SU-DHL-6 (cell line): ENCODE data around the gene BOC.

Experiments used
- H2AFZ ChIP-seq: fragments of 200-600 bp; sonication (generic); 2 replicates; pipeline ENCODE4 v1.6.1; 2014; ENCODE audit warnings: low read depth, mild to moderate bottlenecking, moderate library complexity, mixed read lengths, antibody characterized with exemption, low read length; ENCODE audit not compliant: severe bottlenecking
- H3F3A ChIP-seq: fragments of 200-600 bp; shearing (Covaris generic); 2 replicates; pipeline ENCODE4 v1.6.0; 2016; ENCODE audit warnings: antibody characterized with exemption, mild to moderate bottlenecking; ENCODE audit not compliant: insufficient read depth
- H3K27ac ChIP-seq: fragments of 200-600 bp; sonication (generic); 2 replicates; pipeline ENCODE4 v1.5.1; 2016; ENCODE audit warnings: low read depth, mild to moderate bottlenecking, low read length, moderate library complexity, mixed read lengths
- H3K27me3 ChIP-seq: fragments of 200-600 bp; sonication (generic), shearing (Covaris generic); 2 replicates; pipeline ENCODE4 v1.6.0; 2014; ENCODE audit warnings: mild to moderate bottlenecking, low read length
- H3K36me3 ChIP-seq: fragments of 200-600 bp; sonication (generic); 2 replicates; pipeline ENCODE4 v1.6.1; 2014; ENCODE audit warnings: mild to moderate bottlenecking, low read length, mixed read lengths
- H3K4me2 ChIP-seq: fragments of 300-600, 200-600 bp; shearing (Covaris generic), sonication (generic); 2 replicates; pipeline ENCODE4 v1.6.0; 2014; ENCODE audit warnings: low read length, low read depth, mild to moderate bottlenecking; ENCODE audit not compliant: poor library complexity, severe bottlenecking
- H3K4me3 ChIP-seq: fragments of 200-600 bp; sonication (generic); 2 replicates; pipeline ENCODE4 v1.5.1; 2014; ENCODE audit warnings: antibody characterized with exemption, low read length, mild to moderate bottlenecking, mixed read lengths; ENCODE audit not compliant: insufficient read depth, poor library complexity, severe bottlenecking
- H3K79me2 ChIP-seq: fragments of 200-600 bp; sonication (generic); 2 replicates; pipeline ENCODE4 v1.6.1; 2014; ENCODE audit warnings: mild to moderate bottlenecking, low read length, moderate library complexity; ENCODE audit not compliant: insufficient read depth
- H3K9ac ChIP-seq: fragments of 200-600 bp; sonication (generic); 2 replicates; pipeline ENCODE4 v1.7.0; 2014; ENCODE audit warnings: mild to moderate bottlenecking, low read length
- H3K9me2 ChIP-seq: fragments of 200-600 bp; sonication (generic); replicated peaks from 2 replicates; pipeline ENCODE4 v1.6.1; 2014; ENCODE audit warnings: low read length; ENCODE audit not compliant: insufficient read depth
- H3K9me3 ChIP-seq: fragments of 200-600 bp; sonication (generic); 2 replicates; pipeline ENCODE4 v1.6.1; 2014; ENCODE audit warnings: low read length, mixed read lengths; ENCODE audit not compliant: insufficient read depth
- H4K20me1 ChIP-seq: fragments of 200-600 bp; sonication (generic); 2 replicates; pipeline ENCODE4 v1.6.1; 2014; ENCODE audit warnings: low read depth, mild to moderate bottlenecking, antibody characterized with exemption, low read length, moderate library complexity, mixed read lengths
- CTCF ChIP-seq: fragments of 200-600 bp; sonication (generic); IDR thresholded peaks from one replicate; pipeline ENCODE4 v1.5.1; 2017; ENCODE audit warnings: antibody characterized with exemption, mild to moderate bottlenecking, low read length, moderate library complexity; ENCODE audit not compliant: insufficient read depth, poor library complexity, severe bottlenecking
- EZH2phosphoT487 ChIP-seq: fragments of 200-600 bp; sonication (generic), shearing (Covaris generic); conservative IDR thresholded peaks from 2 replicates; pipeline ENCODE4 v1.6.1; 2018; ENCODE audit warnings: mild to moderate bottlenecking, antibody characterized with exemption, low read length, moderate library complexity, mixed read lengths

BOC gene, protein sequence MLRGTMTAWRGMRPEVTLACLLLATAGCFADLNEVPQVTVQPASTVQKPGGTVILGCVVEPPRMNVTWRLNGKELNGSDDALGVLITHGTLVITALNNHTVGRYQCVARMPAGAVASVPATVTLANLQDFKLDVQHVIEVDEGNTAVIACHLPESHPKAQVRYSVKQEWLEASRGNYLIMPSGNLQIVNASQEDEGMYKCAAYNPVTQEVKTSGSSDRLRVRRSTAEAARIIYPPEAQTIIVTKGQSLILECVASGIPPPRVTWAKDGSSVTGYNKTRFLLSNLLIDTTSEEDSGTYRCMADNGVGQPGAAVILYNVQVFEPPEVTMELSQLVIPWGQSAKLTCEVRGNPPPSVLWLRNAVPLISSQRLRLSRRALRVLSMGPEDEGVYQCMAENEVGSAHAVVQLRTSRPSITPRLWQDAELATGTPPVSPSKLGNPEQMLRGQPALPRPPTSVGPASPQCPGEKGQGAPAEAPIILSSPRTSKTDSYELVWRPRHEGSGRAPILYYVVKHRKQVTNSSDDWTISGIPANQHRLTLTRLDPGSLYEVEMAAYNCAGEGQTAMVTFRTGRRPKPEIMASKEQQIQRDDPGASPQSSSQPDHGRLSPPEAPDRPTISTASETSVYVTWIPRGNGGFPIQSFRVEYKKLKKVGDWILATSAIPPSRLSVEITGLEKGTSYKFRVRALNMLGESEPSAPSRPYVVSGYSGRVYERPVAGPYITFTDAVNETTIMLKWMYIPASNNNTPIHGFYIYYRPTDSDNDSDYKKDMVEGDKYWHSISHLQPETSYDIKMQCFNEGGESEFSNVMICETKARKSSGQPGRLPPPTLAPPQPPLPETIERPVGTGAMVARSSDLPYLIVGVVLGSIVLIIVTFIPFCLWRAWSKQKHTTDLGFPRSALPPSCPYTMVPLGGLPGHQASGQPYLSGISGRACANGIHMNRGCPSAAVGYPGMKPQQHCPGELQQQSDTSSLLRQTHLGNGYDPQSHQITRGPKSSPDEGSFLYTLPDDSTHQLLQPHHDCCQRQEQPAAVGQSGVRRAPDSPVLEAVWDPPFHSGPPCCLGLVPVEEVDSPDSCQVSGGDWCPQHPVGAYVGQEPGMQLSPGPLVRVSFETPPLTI

DNA sequence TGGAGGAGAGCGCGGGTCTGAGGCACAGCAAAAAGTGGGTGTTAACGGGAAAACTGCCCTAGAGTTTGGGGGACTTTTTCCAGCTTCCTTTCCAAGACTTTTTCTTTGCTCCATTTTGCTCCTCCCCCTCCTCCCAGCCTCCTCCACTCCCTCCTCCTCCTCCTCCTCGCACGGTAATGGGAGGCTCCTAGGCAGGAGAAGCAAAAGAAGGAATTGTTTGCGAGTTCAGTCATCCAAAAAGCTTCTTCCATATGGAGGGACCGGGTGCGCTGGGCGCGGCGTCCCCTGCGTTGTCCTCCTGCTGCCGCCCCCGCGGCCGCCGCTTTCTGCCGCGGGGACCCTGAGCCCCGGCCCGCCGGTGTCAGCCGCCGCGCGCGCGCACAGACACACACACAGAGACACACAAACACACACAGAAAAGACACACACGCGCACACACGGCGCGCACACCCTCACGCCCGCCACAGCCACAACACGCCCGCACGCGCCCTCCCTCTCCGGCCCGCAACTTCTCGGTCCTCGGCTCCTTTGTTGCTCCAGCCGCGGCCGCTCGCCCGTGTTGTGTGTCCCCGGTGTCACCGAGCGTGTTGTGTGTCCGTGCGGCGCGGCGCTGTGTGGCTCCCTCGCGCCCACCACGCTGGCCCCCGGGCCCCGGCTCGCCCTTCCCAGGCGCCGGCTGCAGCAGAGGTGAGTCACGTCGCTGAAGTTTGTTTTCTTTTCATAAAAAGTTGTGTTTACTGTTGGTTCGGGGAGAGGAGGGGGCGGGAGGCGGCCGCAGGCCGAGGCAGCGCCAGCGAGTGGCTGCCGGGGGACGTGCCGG, at the start of gene BOC:
Gene BOC (plus strand): TSS at position 228 of the 820 bp plus-strand sequence. CDS start 38,246 bp downstream, outside the sequence.
- Histone ChIP-seq H3K9ac (no peak within 1 kb of the TSS), H3K4me2 (peak within 1 kb of the TSS; percentile 37), H3F3A (no peaks in the 10 kb centered on the region), H3K27ac (no peak within 1 kb of the TSS), H3K79me2 (no peaks in the 10 kb centered on the region), H3K36me3 (no peaks in the 10 kb centered on the region), H4K20me1 (no peaks in the 10 kb centered on the region), H3K9me3 (no peaks in the 10 kb centered on the region), H3K9me2 (no peaks in the 10 kb centered on the region), H3K27me3 (no peaks in the 10 kb centered on the region), H2AFZ (no peak within 1 kb of the TSS), H3K4me3 (no peak within 1 kb of the TSS)
- TF ChIP-seq CTCF (no peak), EZH2phosphoT487 (no peak)

- no peaks in the 10 kb centered on the region for H3K36me3 ChIP-seq
- H3K79me2 ChIP-seq = no peaks in the 10 kb centered on the region
- H3K4me3 ChIP-seq = no peak overlapping the region
- no peaks in the 10 kb centered on the region for H3K9me2 ChIP-seq
- H2AFZ ChIP-seq = no peak overlapping the region
- no peak for TF ChIP-seq EZH2phosphoT487
- H3K27me3 ChIP-seq = no peaks in the 10 kb centered on the region
- no peak overlapping the region for H3K4me2 ChIP-seq
- H3F3A ChIP-seq = no peaks in the 10 kb centered on the region
- no peaks in the 10 kb centered on the region for H4K20me1 ChIP-seq
- H3K9me3 ChIP-seq = no peaks in the 10 kb centered on the region
- no peak overlapping the region for H3K9ac ChIP-seq
- no peak overlapping the region for H3K27ac ChIP-seq
Observed at GRCh38 chr3:113161661-113162060, 49.7 kb upstream of the BOC start.

- no peaks in the 10 kb centered on the region for H4K20me1 ChIP-seq
- no peak overlapping the region for H3K27ac ChIP-seq
- H3K27me3 ChIP-seq = no peaks in the 10 kb centered on the region
- H3K9me2 ChIP-seq = no peaks in the 10 kb centered on the region
- no peaks in the 10 kb centered on the region for H3K79me2 ChIP-seq
- no peak overlapping the region for H2AFZ ChIP-seq
- no peak overlapping the region for H3K4me3 ChIP-seq
- H3K4me2 ChIP-seq = no peak overlapping the region
- H3K9me3 ChIP-seq = no peaks in the 10 kb centered on the region
- H3K9ac ChIP-seq = no peak overlapping the region
- no peaks in the 10 kb centered on the region for H3F3A ChIP-seq
- no peak for TF ChIP-seq EZH2phosphoT487
- no peak for TF ChIP-seq CTCF
- H3K36me3 ChIP-seq = no peaks in the 10 kb centered on the region
Observed at GRCh38 chr3:113163152-113163551, 48.2 kb upstream of the BOC start.
